Fibroblast of pulmonary artery (primary cell): ENCODE measurements around the gene PTPRD.

Experiments used
- DNase-seq: peaks from one replicate; pipeline ENCODE4 v3.0.0-alpha.2; 2010; ENCODE audit warnings: low read depth
- H3K4me3 ChIP-seq: replicated peaks from 2 replicates; pipeline ENCODE4 v1.5.1; 2011; ENCODE audit warnings: low read depth, mild to moderate bottlenecking, control low read depth, low read length, moderate library complexity
- CTCF ChIP-seq: IDR thresholded peaks from 2 replicates; pipeline ENCODE4 v1.5.1; 2011; ENCODE audit warnings: mild to moderate bottlenecking, control low read depth, low read length, inconsistent platforms; ENCODE audit errors: missing control alignments

PTPRD gene

DNA sequence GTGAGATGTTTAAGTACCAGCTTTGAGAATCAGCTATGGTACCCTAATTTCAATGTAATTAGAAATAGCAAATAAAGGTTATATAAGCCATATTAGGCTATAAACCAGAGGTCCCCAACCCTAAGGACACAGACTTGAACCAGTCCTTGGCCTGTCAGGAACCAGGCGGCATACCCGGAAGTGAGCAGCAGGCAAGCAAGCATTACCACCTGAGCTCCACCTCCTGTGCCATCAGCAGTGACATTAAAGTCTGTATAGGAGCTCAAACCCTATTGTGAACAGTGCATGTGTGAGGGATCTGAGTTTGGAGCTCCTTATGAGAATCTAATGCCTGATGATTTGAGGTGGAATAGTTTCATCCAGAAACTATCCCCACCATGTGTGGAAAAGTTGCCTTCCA lies 1009.5 kb downstream of the PTPRD start:
- no peak for TF ChIP-seq CTCF
- no peak overlapping the region for H3K4me3 ChIP-seq
- DNase-seq = no peak

- H3K4me3 ChIP-seq = no peak overlapping the region
- DNase-seq = no peak
- TF ChIP-seq CTCF = no peak
Observed at GRCh38 chr9:9598723-9599122, 1014.1 kb downstream of the PTPRD start.

DNA sequence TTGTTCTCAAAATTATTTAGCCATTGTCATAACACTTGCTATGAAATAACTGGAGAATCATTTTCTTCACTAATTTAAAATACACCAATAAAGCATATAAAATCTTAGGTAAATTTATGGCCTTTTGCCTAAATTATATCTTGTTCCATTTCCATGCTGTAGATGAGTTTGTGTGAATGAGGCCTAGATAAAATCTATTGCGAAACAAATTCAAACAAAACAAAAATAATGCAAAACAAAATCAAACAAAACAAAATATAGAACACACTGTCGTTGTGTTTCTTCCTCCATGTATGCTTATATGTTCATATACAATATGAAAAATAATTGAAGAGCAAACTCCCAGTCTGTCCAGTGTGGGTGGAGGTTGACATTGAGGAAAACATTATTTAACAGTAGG lies 1020.7 kb downstream of the PTPRD start:
- no peak for DNase-seq
- no peak for TF ChIP-seq CTCF
- no peak overlapping the region for H3K4me3 ChIP-seq

- no peak for TF ChIP-seq CTCF
- no peak overlapping the region for H3K4me3 ChIP-seq
- DNase-seq = no peak
Observed at GRCh38 chr9:9585920-9586319, 1026.9 kb downstream of the PTPRD start.

DNA sequence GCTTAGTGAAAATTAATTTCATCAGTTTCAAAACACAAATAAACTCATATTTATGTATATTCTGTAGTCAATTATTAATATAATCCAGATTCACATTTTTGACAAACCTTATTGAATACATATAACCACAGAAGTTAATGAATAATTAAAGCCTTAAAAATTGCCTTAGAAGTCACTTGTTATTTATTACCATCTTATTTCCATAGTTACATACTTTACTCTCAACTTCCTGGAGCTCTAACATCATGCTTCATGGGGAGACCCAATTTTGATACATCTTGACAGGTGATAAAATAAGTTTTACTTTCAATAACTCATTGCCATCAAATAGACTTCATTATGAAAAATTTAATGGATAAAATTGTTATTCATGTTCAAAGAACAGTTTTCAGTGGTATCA lies 1038.7 kb downstream of the PTPRD start:
- no peak for DNase-seq
- TF ChIP-seq CTCF = no peak
- H3K4me3 ChIP-seq = no peak overlapping the region

DNA sequence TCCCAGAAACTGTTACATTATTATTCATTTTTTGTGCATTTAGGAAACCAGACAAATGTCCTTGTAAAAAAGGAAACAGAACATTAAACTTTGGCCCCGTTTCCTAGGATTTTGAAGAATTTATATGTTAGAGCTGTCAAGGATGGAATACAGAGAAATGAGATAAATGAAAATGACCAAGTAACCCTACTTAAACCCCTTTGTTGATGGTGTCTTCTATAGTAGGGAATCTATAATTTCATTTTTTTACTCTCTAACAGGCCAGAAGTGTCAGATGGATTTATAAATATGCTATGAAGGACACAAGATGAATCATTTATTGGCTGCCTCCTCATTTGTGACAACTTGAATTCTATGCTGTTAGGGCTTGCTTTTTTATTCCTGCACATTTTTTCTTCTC lies 1047.1 kb downstream of the PTPRD start:
- no peak for TF ChIP-seq CTCF
- no peak overlapping the region for H3K4me3 ChIP-seq
- no peak for DNase-seq

- no peak for TF ChIP-seq CTCF
- DNase-seq = no peak
- no peak overlapping the region for H3K4me3 ChIP-seq
Observed at GRCh38 chr9:9563817-9564216, 1049.0 kb downstream of the PTPRD start.
